H9 (cell line): ENCODE data around the gene CCDC194. TPM values are rescaled to one million over a fixed set of nuclear protein-coding genes. Genes with fewer than 3 reads are reported as not detected.

Source experiments
- DNase-seq: peaks from one replicate; pipeline ENCODE4 v3.0.0-alpha.2; 2017
- H2AFZ ChIP-seq: one replicate; pipeline ENCODE4 v1.6.1; 2013; ENCODE audit warnings: mild to moderate bottlenecking, low read length, control low read depth, moderate library complexity
- H2AK5ac ChIP-seq: 2 replicates; pipeline ENCODE4 v1.6.1; 2013; ENCODE audit warnings: low read length, control low read depth, mixed read lengths; ENCODE audit not compliant: insufficient read length
- H2BK120ac ChIP-seq: one replicate; pipeline ENCODE4 v1.6.1; 2013; ENCODE audit warnings: low read depth, mild to moderate bottlenecking, low read length, control low read depth, inconsistent platforms; ENCODE audit not compliant: poor library complexity, severe bottlenecking
- H2BK12ac ChIP-seq: 2 replicates; pipeline ENCODE4 v1.6.1; 2013; ENCODE audit warnings: low read length, control low read depth, mixed read lengths, low read depth; ENCODE audit not compliant: insufficient read length
- H2BK15ac ChIP-seq: 2 replicates; pipeline ENCODE4 v1.6.1; 2013; ENCODE audit warnings: low read depth, low read length, control low read depth
- H2BK20ac ChIP-seq: one replicate; pipeline ENCODE4 v1.6.1; 2013; ENCODE audit warnings: low read depth, mild to moderate bottlenecking, low read length, control low read depth, inconsistent platforms; ENCODE audit not compliant: poor library complexity, severe bottlenecking
- H2BK5ac ChIP-seq: 2 replicates; pipeline ENCODE4 v1.6.1; 2013; ENCODE audit warnings: low read length, control low read depth, mixed read lengths; ENCODE audit not compliant: insufficient read length
- H3K14ac ChIP-seq: 2 replicates; pipeline ENCODE4 v1.6.1; 2013; ENCODE audit warnings: low read length, control low read depth; ENCODE audit not compliant: insufficient read depth
- H3K18ac ChIP-seq: 2 replicates; pipeline ENCODE4 v1.6.1; 2013; ENCODE audit warnings: low read depth, mild to moderate bottlenecking, mixed read lengths, low read length, control low read depth; ENCODE audit not compliant: insufficient read length
- H3K23ac ChIP-seq: 2 replicates; pipeline ENCODE4 v1.6.1; 2013; ENCODE audit warnings: low read length, control low read depth, mixed read lengths, low read depth; ENCODE audit not compliant: insufficient read length
- H3K23me2 ChIP-seq: 2 replicates; pipeline ENCODE4 v1.6.1; 2013; ENCODE audit warnings: low read depth, mild to moderate bottlenecking, mixed read lengths, low read length, control low read depth; ENCODE audit not compliant: insufficient read length, poor library complexity, severe bottlenecking
- H3K27ac ChIP-seq: 2 replicates; pipeline ENCODE4 v1.5.1; 2013; ENCODE audit warnings: low read length, control low read depth, mixed read lengths, low read depth; ENCODE audit not compliant: insufficient read length
- H3K27me3 ChIP-seq: 2 replicates; pipeline ENCODE4 v1.6.1; 2013; ENCODE audit warnings: low read length, control low read depth, inconsistent platforms; ENCODE audit not compliant: insufficient read depth
- H3K4ac ChIP-seq: 2 replicates; pipeline ENCODE4 v1.6.1; 2013; ENCODE audit warnings: low read depth, mild to moderate bottlenecking, control low read depth, inconsistent platforms, low read length, moderate library complexity
- H3K4me1 ChIP-seq: 2 replicates; pipeline ENCODE4 v1.6.1; 2013; ENCODE audit warnings: low read length, control low read depth, inconsistent platforms; ENCODE audit not compliant: insufficient read depth
- H3K4me2 ChIP-seq: 2 replicates; pipeline ENCODE4 v1.6.1; 2013; ENCODE audit warnings: low read length, control low read depth, mixed read lengths; ENCODE audit not compliant: insufficient read length, insufficient read depth
- H3K56ac ChIP-seq: 2 replicates; pipeline ENCODE4 v1.6.1; 2013; ENCODE audit warnings: low read depth, mild to moderate bottlenecking, mixed read lengths, low read length, control low read depth; ENCODE audit not compliant: insufficient read length
- H3K79me1 ChIP-seq: 2 replicates; pipeline ENCODE4 v1.6.1; 2013; ENCODE audit warnings: low read depth, mild to moderate bottlenecking, moderate library complexity, low read length, control low read depth, inconsistent platforms; ENCODE audit not compliant: insufficient read depth, poor library complexity, severe bottlenecking
- H3K79me2 ChIP-seq: 2 replicates; pipeline ENCODE4 v1.6.1; 2013; ENCODE audit warnings: low read length, control low read depth, inconsistent platforms; ENCODE audit not compliant: insufficient read depth
- H3K9ac ChIP-seq: 2 replicates; pipeline ENCODE4 v1.6.1; 2013; ENCODE audit warnings: low read length, control low read depth, mixed read lengths; ENCODE audit not compliant: insufficient read length; ENCODE audit errors: extremely low read depth
- H3K9me3 ChIP-seq: one replicate; pipeline ENCODE4 v1.6.1; 2013; ENCODE audit warnings: low read depth, low read length, inconsistent platforms; ENCODE audit not compliant: control insufficient read depth
- H3T11ph ChIP-seq: one replicate; pipeline ENCODE4 v1.6.1; 2013; ENCODE audit warnings: mild to moderate bottlenecking, low read length, control low read depth, inconsistent platforms
- H4K20me1 ChIP-seq: one replicate; pipeline ENCODE4 v1.6.1; 2013; ENCODE audit not compliant: control insufficient read depth, insufficient read length, insufficient read depth
- H4K5ac ChIP-seq: 2 replicates; pipeline ENCODE4 v1.6.1; 2013; ENCODE audit warnings: low read depth, mild to moderate bottlenecking, mixed read lengths, low read length, control low read depth; ENCODE audit not compliant: insufficient read length
- H4K8ac ChIP-seq: replicated peaks from 2 replicates; pipeline ENCODE4 v1.6.1; 2013; ENCODE audit warnings: low read length, control low read depth, mixed read lengths, low read depth; ENCODE audit not compliant: insufficient read length
- H4K91ac ChIP-seq: 2 replicates; pipeline ENCODE4 v1.6.1; 2013; ENCODE audit warnings: low read depth, mild to moderate bottlenecking, moderate library complexity, mixed read lengths, low read length, control low read depth; ENCODE audit not compliant: insufficient read length
- H3K27ac Mint-ChIP-seq, 3 experiments: 2 replicates in 2 of 3; 3 replicates in 1 of 3; pipeline ENCODE4 v1.8.0; 2020 to 2021; ENCODE audit warnings: mixed read lengths in 3 of 3, mild to moderate bottlenecking in 1 of 3, moderate library complexity in 1 of 3
- H3K27me3 Mint-ChIP-seq: 2 replicates; pipeline ENCODE4 v1.8.0; 2021; ENCODE audit warnings: low read depth, mild to moderate bottlenecking, moderate library complexity, mixed read lengths
- H3K36me3 Mint-ChIP-seq, 3 experiments: 2 replicates in 2 of 3; 3 replicates in 1 of 3; pipeline ENCODE4 v1.8.0; 2020 to 2021; ENCODE audit warnings: low read depth in 3 of 3, mixed read lengths in 3 of 3; ENCODE audit not compliant: insufficient read depth in 1 of 3
- H3K4me1 Mint-ChIP-seq, 2 experiments: 2 replicates each; pipeline ENCODE4 v1.8.0; 2020; ENCODE audit warnings: mixed read lengths in 2 of 2
- H3K4me3 Mint-ChIP-seq, 2 experiments: 2 replicates in 1 of 2; 3 replicates in 1 of 2; pipeline ENCODE4 v1.8.0; 2020 to 2021; ENCODE audit warnings: mild to moderate bottlenecking in 2 of 2, mixed read lengths in 2 of 2, moderate library complexity in 1 of 2
- H3K9me3 Mint-ChIP-seq, 2 experiments: 2 replicates in 1 of 2; 3 replicates in 1 of 2; pipeline ENCODE4 v1.8.0; 2020; ENCODE audit warnings: mild to moderate bottlenecking in 2 of 2, mixed read lengths in 2 of 2, moderate library complexity in 1 of 2
- WGBS: extraction: QIAGEN DNeasy Blood & Tissue Kit; methylation state at CpG from one replicate; pipeline ENCODE4 v1.1.7; 2013; ENCODE audit warnings: missing lambda C conversion rate, low lambda C conversion rate, mixed read lengths; ENCODE audit not compliant: insufficient read length; ENCODE audit errors: extremely low coverage; 5-methylcytosine and 5-hydroxymethylcytosine counted together
- total RNA-seq: library from RNA; stranded (reverse); gene quantifications from 2 replicates; pipeline ENCODE4 v1.2.1, GENCODE V29; 2021
- TF ChIP-seq, protein P1 (sequence below): fragments of 200-600 bp; sonication (generic); conservative IDR thresholded peaks from 3 replicates; pipeline ENCODE4 v1.8.0; 2021; ENCODE audit warnings: antibody characterized with exemption, mild to moderate bottlenecking

The CCDC194 gene
- total RNA-seq, 1 experiment from 2014 or later, result 0.68 TPM

DNA sequence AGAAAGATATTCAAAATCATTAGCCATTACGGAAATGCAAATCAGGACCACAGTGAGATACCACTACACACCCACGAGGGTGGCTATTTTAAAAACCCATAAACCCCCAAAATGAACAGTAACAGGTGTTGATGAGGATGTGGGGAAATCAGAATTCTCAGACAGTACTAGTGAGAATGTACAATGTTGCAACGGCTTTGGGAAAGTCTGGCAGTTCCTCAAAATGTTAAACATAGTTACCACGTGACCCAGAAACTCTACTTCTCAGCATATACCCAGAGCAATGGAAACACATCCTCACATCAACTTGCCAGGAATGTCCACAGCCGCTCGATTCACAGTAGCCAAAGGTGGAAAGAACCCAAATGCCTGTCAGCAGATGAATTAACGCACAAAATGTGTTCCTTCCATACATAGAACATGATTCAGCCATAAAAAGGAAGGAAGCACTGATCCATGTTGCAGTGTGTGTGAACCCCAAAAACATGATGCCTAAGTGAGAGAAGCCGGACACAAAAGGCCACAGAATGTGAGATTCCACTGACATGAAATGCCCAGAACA is 23.9 kb downstream of the CCDC194 start:
- H3K27ac Mint-ChIP-seq, result no peak overlapping the region; a peak in 1 of 7 replicates
- Histone ChIP-seq H2AK5ac (no peak overlapping the region), H3K18ac (no peak overlapping the region), H3K23me2 (no peaks in the 10 kb centered on the region), H3K27me3 (no peaks in the 10 kb centered on the region), H3K79me2 (no peaks in the 10 kb centered on the region), H4K8ac (no peak overlapping the region), H2BK5ac (no peak overlapping the region), H3K27ac (no peak overlapping the region), H2BK12ac (no peak overlapping the region), H4K20me1 (no peaks in the 10 kb centered on the region), H3K14ac (no peak overlapping the region), H3K23ac (no peak overlapping the region), H2BK120ac (no peak overlapping the region), H2AFZ (no peak overlapping the region), H3T11ph (no peak overlapping the region), H3K4me2 (no peak overlapping the region), H4K5ac (no peak overlapping the region), H3K56ac (no peak overlapping the region), H2BK20ac (no peak overlapping the region), H4K91ac (no peak overlapping the region), H3K9me3 (no peaks in the 10 kb centered on the region), H3K9ac (no peak overlapping the region), H3K4ac (no peak overlapping the region), H3K79me1 (no peaks in the 10 kb centered on the region), H2BK15ac (no peak overlapping the region), H3K4me1 (no peaks in the 10 kb centered on the region; the same call in 1 of the 2 replicates)
- H3K27me3 Mint-ChIP-seq, result peaks cover 4% of the 10 kb centered on the region
- TF ChIP-seq, protein P1, sequence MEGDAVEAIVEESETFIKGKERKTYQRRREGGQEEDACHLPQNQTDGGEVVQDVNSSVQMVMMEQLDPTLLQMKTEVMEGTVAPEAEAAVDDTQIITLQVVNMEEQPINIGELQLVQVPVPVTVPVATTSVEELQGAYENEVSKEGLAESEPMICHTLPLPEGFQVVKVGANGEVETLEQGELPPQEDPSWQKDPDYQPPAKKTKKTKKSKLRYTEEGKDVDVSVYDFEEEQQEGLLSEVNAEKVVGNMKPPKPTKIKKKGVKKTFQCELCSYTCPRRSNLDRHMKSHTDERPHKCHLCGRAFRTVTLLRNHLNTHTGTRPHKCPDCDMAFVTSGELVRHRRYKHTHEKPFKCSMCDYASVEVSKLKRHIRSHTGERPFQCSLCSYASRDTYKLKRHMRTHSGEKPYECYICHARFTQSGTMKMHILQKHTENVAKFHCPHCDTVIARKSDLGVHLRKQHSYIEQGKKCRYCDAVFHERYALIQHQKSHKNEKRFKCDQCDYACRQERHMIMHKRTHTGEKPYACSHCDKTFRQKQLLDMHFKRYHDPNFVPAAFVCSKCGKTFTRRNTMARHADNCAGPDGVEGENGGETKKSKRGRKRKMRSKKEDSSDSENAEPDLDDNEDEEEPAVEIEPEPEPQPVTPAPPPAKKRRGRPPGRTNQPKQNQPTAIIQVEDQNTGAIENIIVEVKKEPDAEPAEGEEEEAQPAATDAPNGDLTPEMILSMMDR, result no peak
- WGBS, result no CpG with 5 or more reads among the region's 8 CpGs
- no peaks in the 10 kb centered on the region for H3K9me3 Mint-ChIP-seq
- no peak overlapping the region for H3K4me3 Mint-ChIP-seq
- peaks cover 0 to 4% of the 10 kb centered on the region in 2 experiments; a peak in 1 of 4 replicates for H3K4me1 Mint-ChIP-seq
- no peak for DNase-seq
- H3K36me3 Mint-ChIP-seq, result no peaks in the 10 kb centered on the region
